ENCODE results near the gene REM1.

GRCh38 chr20:31496761-31497295 is 21.7 kb downstream of the REM1 start:
- TF ChIP-seq, protein P1, sequence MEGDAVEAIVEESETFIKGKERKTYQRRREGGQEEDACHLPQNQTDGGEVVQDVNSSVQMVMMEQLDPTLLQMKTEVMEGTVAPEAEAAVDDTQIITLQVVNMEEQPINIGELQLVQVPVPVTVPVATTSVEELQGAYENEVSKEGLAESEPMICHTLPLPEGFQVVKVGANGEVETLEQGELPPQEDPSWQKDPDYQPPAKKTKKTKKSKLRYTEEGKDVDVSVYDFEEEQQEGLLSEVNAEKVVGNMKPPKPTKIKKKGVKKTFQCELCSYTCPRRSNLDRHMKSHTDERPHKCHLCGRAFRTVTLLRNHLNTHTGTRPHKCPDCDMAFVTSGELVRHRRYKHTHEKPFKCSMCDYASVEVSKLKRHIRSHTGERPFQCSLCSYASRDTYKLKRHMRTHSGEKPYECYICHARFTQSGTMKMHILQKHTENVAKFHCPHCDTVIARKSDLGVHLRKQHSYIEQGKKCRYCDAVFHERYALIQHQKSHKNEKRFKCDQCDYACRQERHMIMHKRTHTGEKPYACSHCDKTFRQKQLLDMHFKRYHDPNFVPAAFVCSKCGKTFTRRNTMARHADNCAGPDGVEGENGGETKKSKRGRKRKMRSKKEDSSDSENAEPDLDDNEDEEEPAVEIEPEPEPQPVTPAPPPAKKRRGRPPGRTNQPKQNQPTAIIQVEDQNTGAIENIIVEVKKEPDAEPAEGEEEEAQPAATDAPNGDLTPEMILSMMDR (IDR thresholded peaks at IDR 0.05) = no peak
- TF ChIP-seq POLR2AphosphoS5 (IDR thresholded peaks at IDR 0.05) (peak; percentile 6 to 38 (median 22)), POLR2A (IDR thresholded peaks at IDR 0.05) (no peak), EP300 (IDR thresholded peaks at IDR 0.05) (no peak)
